ENCODE results near the gene KCNIP3. TPM values are rescaled to one million over a fixed set of nuclear protein-coding genes. Genes with fewer than 3 reads are reported as not detected.

The KCNIP3 gene
- polyA plus RNA-seq, 1 of the 3 experiments (the other 2 are of a cell fraction), result 0.97 TPM

GRCh38 chr2:95329401-95329800, 32.3 kb downstream of the KCNIP3 start:
- CTCF ChIA-PET, result interaction anchor here (1.2 to 5.6 kb wide), 2 partner anchors 15 to 98 kb away, joined by 3 to 40 read pairs; no protein-coding TSS in a partner anchor

More at GRCh38 chr2:95329401-95329800, 32.3 kb downstream of the KCNIP3 start:
- Histone ChIP-seq H3K27ac (ENCODE audit: low read depth in 2 of 2, low read length in 1 of 2) (no peak overlapping the region), H3K27me3 (ENCODE audit: insufficient read depth) (no peaks in the 10 kb centered on the region), H2AFZ (ENCODE audit: low read depth) (no peak overlapping the region), H3K9me3 (no peaks in the 10 kb centered on the region), H3K36me3 (replicated peaks in 1 of 2; ENCODE audit: control insufficient read depth in 1 of 2, insufficient read depth in 2 of 2, low read length in 1 of 2) (no peaks in the 10 kb centered on the region), H4K20me1 (ENCODE audit: insufficient read depth) (no peaks in the 10 kb centered on the region), H3K9ac (no peak overlapping the region), H3K9me2 (no peaks in the 10 kb centered on the region), H3K4me3 (ENCODE audit: low read depth in 2 of 2, low read length in 1 of 2) (no peak overlapping the region), H3K4me1 (ENCODE audit: control insufficient read depth in 1 of 2, insufficient read depth in 2 of 2, low read depth in 1 of 2, low read length in 1 of 2) (no peaks in the 10 kb centered on the region; a peak in 1 of 4 replicates), H3K79me2 (ENCODE audit: insufficient read depth) (no peaks in the 10 kb centered on the region), H3F3A (replicated peaks; ENCODE audit: insufficient read depth) (no peaks in the 10 kb centered on the region), H3K4me2 (no peak overlapping the region)
- 78% methylated on average over 12 of the region's 14 CpGs for WGBS (ENCODE audit: low lambda C conversion rate)
- TF ChIP-seq YY1 (IDR thresholded peaks at IDR 0.05; ENCODE audit: low read depth), result no peak
- no peak for TF ChIP-seq NFIC (IDR thresholded peaks at IDR 0.05; ENCODE audit: borderline replicate concordance)
- TF ChIP-seq RCOR1 (IDR thresholded peaks at IDR 0.05; ENCODE audit: low read length), result no peak
- TF ChIP-seq MAX (IDR thresholded peaks at IDR 0.05; ENCODE audit: low read depth), result no peak
- TF ChIP-seq PBX3 (IDR thresholded peaks at IDR 0.05), result no peak
- TF ChIP-seq MEF2A (IDR thresholded peaks at IDR 0.05; ENCODE audit: borderline replicate concordance, low read depth), result no peak
- TF ChIP-seq SMC3 (IDR thresholded peaks at IDR 0.05; ENCODE audit: low read depth, low read length), result no peak
- no peak for TF ChIP-seq EZH2phosphoT487 (IDR thresholded peaks at IDR 0.05; ENCODE audit: borderline replicate concordance, low read depth)
- TF ChIP-seq EP300 (IDR thresholded peaks at IDR 0.05; ENCODE audit: borderline replicate concordance in 1 of 2, low read depth in 1 of 2, low read length in 1 of 2), result no peak
- TF ChIP-seq GATA2 (CRISPR knock-in tag; IDR thresholded peaks at IDR 0.05), result no peak
- TF ChIP-seq JUND (IDR thresholded peaks at IDR 0.05), result no peak
- no peak for TF ChIP-seq CTCF (IDR thresholded peaks at IDR 0.05)
- TF ChIP-seq TEAD4 (IDR thresholded peaks at IDR 0.05; ENCODE audit: borderline replicate concordance, insufficient read depth), result no peak
- TF ChIP-seq USF1 (IDR thresholded peaks at IDR 0.05; ENCODE audit: borderline replicate concordance, low read depth), result no peak
- DNase-seq, result no peak
- POLR2A ChIA-PET, result no interaction called here
